Erythroblast (primary cell): ENCODE data around the gene IQGAP1.

Source experiments
- GATA1 ChIP-seq: IDR thresholded peaks from 2 replicates; pipeline ENCODE4 v1.6.1; 2011; ENCODE audit warnings: low read depth, mild to moderate bottlenecking, control low read depth, low read length, moderate library complexity
- POLR2A ChIP-seq: IDR thresholded peaks from 2 replicates; pipeline ENCODE4 v1.6.1; 2011; ENCODE audit warnings: mild to moderate bottlenecking, low read length

DNA sequence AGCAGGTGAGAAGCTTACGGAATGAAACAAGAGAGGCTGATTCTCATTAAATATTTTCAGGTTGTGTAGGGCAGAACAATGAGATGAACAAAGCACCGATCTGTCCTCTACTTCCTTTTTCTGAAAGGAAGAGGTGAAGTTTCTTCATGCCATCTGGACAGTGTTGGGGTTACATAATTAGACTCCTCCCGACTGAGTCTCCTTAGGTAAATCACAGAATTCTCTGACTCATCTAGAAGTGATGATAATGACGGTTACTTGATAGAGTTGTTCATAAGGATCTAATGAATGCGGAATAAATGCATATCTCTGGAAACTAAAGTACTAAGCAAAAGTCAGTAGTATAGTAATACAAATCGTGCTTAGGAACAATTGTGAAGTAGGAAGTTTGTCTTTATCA is 162.9 kb downstream of the IQGAP1 start:
- TF ChIP-seq POLR2A, result no peak
- TF ChIP-seq GATA1, result no peak
